Left colon (tissue), 2 donors: Measurements from ENCODE around the gene NDNF. TPM values are rescaled to one million over a fixed set of nuclear protein-coding genes. Genes with fewer than 3 reads are reported as not detected.

Experiments
- ATAC-seq: fragments of 200-7000 bp; cut with Tn5 transposase; one replicate; pipeline ENCODE4 v1.9.1; 2020; ENCODE audit warnings: mild to moderate bottlenecking, moderate library complexity
- DNase-seq, 2 donors: peaks; one replicate each; pipeline ENCODE4 v3.0.0-alpha.2; 2020
- intact Hi-C, 2 donors: fragments of 100-400 bp; cut with DNase I in 1 of 2; cut with micrococcal nuclease in 1 of 2; formaldehyde crosslinking; loops; one replicate each; pipeline versions ENCODE4 v1.11.2 to v1.14.0; 2022; cut with DNase I, micrococcal nuclease
- total RNA-seq, 2 donors: library from RNA; stranded (reverse); fragmentation: NEBNext Ultra II Directional; extraction: Animal tissue kit (Norgen Biotek cat#: 25700); gene quantifications; one replicate each; pipeline ENCODE4 v1.2.1, GENCODE V29; 2021
- donor health status: DM: no; HTN: no; CAD: no.
- donor health status: DM: yes; HTN: yes; CAD: no.

NDNF gene
- total RNA-seq, 2 donors from 2014 or later, result 9.2 to 14.0 TPM

- ATAC-seq, result peak; percentile 81
- peak; percentile 54 to 77 for DNase-seq
- intact Hi-C loops, result no loop called here
These were observed 1.5 kb upstream of the NDNF start for GRCh38 chr4:121073672-121074381.

- DNase-seq (peak; percentile 26 to 41), ATAC-seq (peak; percentile 21)
- intact Hi-C loops, result no loop called here
These were observed 685 bp upstream of the NDNF start for GRCh38 chr4:121073004-121073435.

GRCh38 chr4:121071640-121072223, 603 bp downstream of the NDNF start:
- DNase-seq (no peak), ATAC-seq (no peak)
- intact Hi-C loops, result no loop called here

- DNase-seq, result peak; percentile 60 to 67
- peak; percentile 57 for ATAC-seq
- intact Hi-C loops, result no loop called here
These were observed 1.4 kb downstream of the NDNF start for GRCh38 chr4:121070696-121071639.

- intact Hi-C loops, result no loop called here
- DNase-seq, result peak in 1 of 2 donors; percentile 12
- no peak for ATAC-seq
These were observed 2.1 kb downstream of the NDNF start for GRCh38 chr4:121070274-121070673.

- intact Hi-C loops, result no loop called here
- DNase-seq, result no peak
- ATAC-seq, result no peak
These were observed 2.9 kb downstream of the NDNF start for GRCh38 chr4:121069430-121069829.

GRCh38 chr4:121064482-121064881, 7.9 kb downstream of the NDNF start:
- ATAC-seq (no peak), DNase-seq (no peak)
- intact Hi-C loops, result no loop called here

- intact Hi-C loops, result no loop called here
- ATAC-seq (peak; percentile 48), DNase-seq (no peak)
These were observed 9.8 kb downstream of the NDNF start for GRCh38 chr4:121062521-121062920.

- DNase-seq (no peak), ATAC-seq (no peak)
- intact Hi-C loops, result no loop called here
These were observed 10.5 kb downstream of the NDNF start for GRCh38 chr4:121061861-121062260.

- DNase-seq (no peak), ATAC-seq (no peak)
- intact Hi-C loops, result no loop called here
These were observed 11.1 kb downstream of the NDNF start for GRCh38 chr4:121061215-121061614.

GRCh38 chr4:121057466-121057922, 14.8 kb downstream of the NDNF start:
- no peak for ATAC-seq

GRCh38 chr4:121056066-121056465, 16.3 kb downstream of the NDNF start:
- intact Hi-C loops, result no loop called here
- ATAC-seq, result no peak

More at GRCh38 chr4:121057466-121057922, 14.8 kb downstream of the NDNF start:
- no peak for DNase-seq
- intact Hi-C loops, result no loop called here

GRCh38 chr4:121054373-121054772, 18.0 kb downstream of the NDNF start:
- DNase-seq (no peak), ATAC-seq (peak; percentile 22)
- intact Hi-C loops, result no loop called here

More at GRCh38 chr4:121056066-121056465, 16.3 kb downstream of the NDNF start:
- DNase-seq, result no peak

- peak; percentile 92 for ATAC-seq
- intact Hi-C loops, result no loop called here
These were observed 18.7 kb downstream of the NDNF start for GRCh38 chr4:121053601-121054143.

GRCh38 chr4:121050300-121050699, 22.0 kb downstream of the NDNF start:
- ATAC-seq (peak; percentile 40), DNase-seq (no peak)
- intact Hi-C loops, result no loop called here

More at GRCh38 chr4:121053601-121054143, 18.7 kb downstream of the NDNF start:
- peak in 1 of 2 donors; percentile 68 for DNase-seq

- intact Hi-C loops, result no loop called here
- ATAC-seq (peak; percentile 54), DNase-seq (no peak)
These were observed 23.2 kb downstream of the NDNF start for GRCh38 chr4:121049072-121049599.

GRCh38 chr4:121048165-121048564, 24.2 kb downstream of the NDNF start:
- DNase-seq, result no peak
- no peak for ATAC-seq
- intact Hi-C loops, result no loop called here

- ATAC-seq, result no peak
- intact Hi-C loops, result no loop called here
These were observed 30.8 kb downstream of the NDNF start for GRCh38 chr4:121041307-121042090.

More at GRCh38 chr4:121041307-121042090, 30.8 kb downstream of the NDNF start:
- DNase-seq, result no peak
